ENCODE data around the gene ESR2. TPM values are rescaled to one million over a fixed set of nuclear protein-coding genes. Genes with fewer than 3 reads are reported as not detected.

ESR2 gene
- total RNA-seq, 4 donors from 2014 or later = 0.51 TPM; not detected in 3

GRCh38 chr14:64064447-64064846 lies 229.7 kb downstream of the ESR2 start:
- DNase-seq (no peak), ATAC-seq (no peak)
- Histone ChIP-seq H3K27ac (no peak overlapping the region), H3K9me3 (no peaks in the 10 kb centered on the region), H3K27me3 (no peaks in the 10 kb centered on the region), H3K36me3 (peaks cover 0 to 8% of the 10 kb centered on the region in 2 donors), H3K4me3 (no peak overlapping the region), H3K4me1 (no peaks in the 10 kb centered on the region)
- intact Hi-C loops (cut with DNase I; ENCODE audit: low total_unique reads) (no loop called here), in situ Hi-C loops (cut with MboI; ENCODE audit: low sequenced_read_pairs in 4 of 4) (no loop called here)
- TF ChIP-seq POLR2A (IDR thresholded peaks at IDR 0.05) (no peak), CTCF (IDR thresholded peaks at IDR 0.05 in 4 of 5, conservative IDR thresholded peaks at IDR 0.05 in 1 of 5) (no peak)

- no peaks in the 10 kb centered on the region for H3K27me3 ChIP-seq
- no peak overlapping the region for H3K4me3 ChIP-seq
- intact Hi-C loops (cut with DNase I; ENCODE audit: low total_unique reads) = no loop called here
- no peak overlapping the region for H3K27ac ChIP-seq
- H3K36me3 ChIP-seq = peaks cover 0 to 8% of the 10 kb centered on the region in 2 donors
- no peak for TF ChIP-seq CTCF (IDR thresholded peaks at IDR 0.05 in 4 of 5, conservative IDR thresholded peaks at IDR 0.05 in 1 of 5)
- no peak for TF ChIP-seq POLR2A (IDR thresholded peaks at IDR 0.05)
- in situ Hi-C loops (cut with MboI; ENCODE audit: low sequenced_read_pairs in 4 of 4) = no loop called here
- H3K4me1 ChIP-seq = no peaks in the 10 kb centered on the region
- no peak for DNase-seq
- ATAC-seq = no peak
- no peaks in the 10 kb centered on the region for H3K9me3 ChIP-seq
Observed at GRCh38 chr14:64062381-64063115, 231.6 kb downstream of the ESR2 start.

GRCh38 chr14:64061706-64062105 lies 232.5 kb downstream of the ESR2 start:
- in situ Hi-C loops (cut with MboI; ENCODE audit: low sequenced_read_pairs in 4 of 4) (no loop called here), intact Hi-C loops (cut with DNase I; ENCODE audit: low total_unique reads) (no loop called here)
- H3K9me3 ChIP-seq = no peaks in the 10 kb centered on the region
- peaks cover 0 to 12% of the 10 kb centered on the region in 2 donors for H3K36me3 ChIP-seq
- H3K4me1 ChIP-seq = no peaks in the 10 kb centered on the region
- no peaks in the 10 kb centered on the region for H3K27me3 ChIP-seq
- ATAC-seq = no peak
- no peak overlapping the region for H3K4me3 ChIP-seq
- DNase-seq = no peak
- H3K27ac ChIP-seq = no peak overlapping the region
- TF ChIP-seq CTCF (IDR thresholded peaks at IDR 0.05 in 4 of 5, conservative IDR thresholded peaks at IDR 0.05 in 1 of 5) (no peak), POLR2A (IDR thresholded peaks at IDR 0.05) (no peak)

- in situ Hi-C loops (cut with MboI; ENCODE audit: low sequenced_read_pairs in 4 of 4) (no loop called here), intact Hi-C loops (cut with DNase I; ENCODE audit: low total_unique reads) (no loop called here)
- Histone ChIP-seq H3K4me3 (no peak overlapping the region), H3K4me1 (no peaks in the 10 kb centered on the region), H3K27ac (no peak overlapping the region), H3K9me3 (no peaks in the 10 kb centered on the region), H3K27me3 (no peaks in the 10 kb centered on the region), H3K36me3 (peaks cover 0 to 15% of the 10 kb centered on the region in 2 donors)
- TF ChIP-seq CTCF (IDR thresholded peaks at IDR 0.05 in 4 of 5, conservative IDR thresholded peaks at IDR 0.05 in 1 of 5) (no peak), POLR2A (IDR thresholded peaks at IDR 0.05) (no peak)
- ATAC-seq = no peak
- no peak for DNase-seq
Observed at GRCh38 chr14:64061115-64061514, 233.1 kb downstream of the ESR2 start.
